Posterior cingulate gyrus (tissue), 11 donors: Measurements from ENCODE around the gene PEA15.
A peak's percentile ranks its signal among the peaks of the same experiment; 100 is the strongest.

Experiments
- DNase-seq, 10 donors: peaks; one replicate each; pipeline versions ENCODE4 v3.0.0 to v3.0.0-alpha.2; 2020 to 2021; ENCODE audit warnings: mixed read lengths in 3 of 10
- intact Hi-C: fragments of 100-400 bp; cut with DNase I; formaldehyde crosslinking; loops from one replicate; pipeline ENCODE4 v1.15.1; 2023

PEA15 gene

GRCh38 chr1:160177667-160178066 lies 27.5 kb upstream of the PEA15 start:
- DNase-seq = no peak
- intact Hi-C loops = no loop called here

- DNase-seq = no peak
- intact Hi-C loops = no loop called here
Observed at GRCh38 chr1:160178731-160179130, 26.5 kb upstream of the PEA15 start.

DNA sequence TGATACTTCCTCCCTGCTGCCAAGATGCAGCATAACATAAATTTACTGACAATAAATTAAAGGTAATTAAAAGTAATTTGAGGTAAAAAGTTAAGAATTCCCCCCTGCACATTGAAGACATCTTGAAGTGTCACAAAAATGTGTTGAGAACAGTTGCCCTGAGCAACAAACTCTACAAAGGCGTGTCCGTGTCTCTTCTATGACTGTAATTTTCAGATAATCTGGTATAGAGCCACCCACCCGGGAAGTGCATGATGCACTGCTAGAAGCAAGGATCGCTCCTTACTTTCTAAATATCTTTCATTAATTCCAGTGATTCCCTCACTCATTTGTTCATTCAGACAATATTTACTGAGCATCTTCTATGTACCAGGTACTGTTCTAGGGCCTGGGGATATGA lies 25.8 kb upstream of the PEA15 start:
- DNase-seq = no peak
- intact Hi-C loops = no loop called here

DNA sequence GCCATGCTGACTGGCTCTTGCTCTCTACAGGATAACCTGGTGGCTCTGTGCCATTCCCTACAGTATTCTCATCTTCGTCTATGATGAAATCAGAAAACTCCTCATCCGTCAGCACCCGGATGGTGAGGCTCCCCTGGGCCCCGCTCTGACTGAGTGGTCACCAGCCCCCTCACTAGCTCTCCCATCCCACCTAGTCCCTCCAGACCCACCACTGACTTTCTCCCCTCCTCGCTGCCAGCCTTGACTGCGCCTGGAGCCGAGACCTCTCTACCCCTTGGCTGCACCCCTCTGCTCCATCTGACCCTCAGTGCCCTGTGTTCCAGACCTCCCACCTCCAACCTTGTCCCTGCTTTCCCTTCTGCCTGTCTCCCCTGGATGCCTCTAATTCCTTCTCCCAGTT lies 18.9 kb upstream of the PEA15 start:
- DNase-seq = no peak
- intact Hi-C loops = no loop called here

- DNase-seq = no peak
- intact Hi-C loops = no loop called here
Observed at GRCh38 chr1:160186729-160187128, 18.5 kb upstream of the PEA15 start.

GRCh38 chr1:160187407-160187806 lies 17.8 kb upstream of the PEA15 start:
- intact Hi-C loops = no loop called here
- DNase-seq = no peak

- intact Hi-C loops = no loop called here
- DNase-seq = no peak
Observed at GRCh38 chr1:160188341-160188740, 16.8 kb upstream of the PEA15 start.

DNA sequence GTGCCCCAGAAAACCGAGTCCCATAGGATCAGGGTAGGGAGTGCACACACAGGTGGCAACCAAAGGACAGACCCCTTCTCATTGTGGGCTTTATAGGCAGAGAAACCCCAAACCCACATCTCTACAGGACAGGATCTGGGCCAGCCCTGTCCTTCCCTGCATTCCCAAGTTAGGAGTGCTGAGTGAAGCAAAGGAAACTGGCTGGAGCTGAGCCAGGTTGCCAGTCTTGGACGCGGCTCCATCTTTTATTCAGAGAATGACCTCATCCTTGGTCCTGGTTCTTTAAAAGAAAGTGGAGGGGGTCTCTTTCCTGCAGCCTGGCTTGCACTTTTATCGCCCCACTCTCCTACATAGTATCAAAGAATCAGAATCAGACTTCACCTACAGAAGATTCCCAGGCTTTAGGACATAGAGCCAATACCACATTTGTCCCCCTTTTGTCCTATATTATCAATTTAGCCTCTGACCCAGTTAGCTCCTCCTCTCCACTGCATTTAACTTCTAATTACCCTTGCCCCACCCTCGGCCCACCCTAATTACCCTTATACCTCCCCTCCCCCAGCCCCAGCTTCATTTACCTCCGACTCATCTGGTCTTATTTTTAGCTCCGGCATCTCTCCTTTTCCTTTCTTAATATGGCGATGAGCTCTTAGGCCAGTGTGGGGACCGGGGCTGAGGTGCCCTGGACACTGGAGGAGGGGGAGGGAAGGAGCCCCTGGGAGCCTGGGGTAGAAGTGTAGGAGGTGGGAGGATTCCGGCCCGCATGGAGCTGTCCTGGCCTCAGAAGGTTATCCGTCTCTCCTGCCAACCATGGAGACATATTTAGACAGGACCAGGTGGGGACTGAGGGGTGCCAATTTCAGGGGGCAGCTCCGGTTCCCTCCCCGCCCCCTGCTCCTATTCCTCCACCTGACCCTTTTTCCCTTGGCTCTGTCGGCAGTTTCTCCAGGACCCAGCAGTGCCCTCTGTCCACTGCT lies 15.2 kb upstream of the PEA15 start, which contains the start of gene CASQ1:
CASQ1 (plus strand) TSS at position 927 of the 977 bp plus-strand sequence. CDS start 177 bp downstream, outside the sequence.
- intact Hi-C loops = loop anchor here (5.0 kb wide), 1 partner anchor 88 kb away; no protein-coding TSS in a partner anchor
- DNase-seq = peak in 4 of 10 donors; percentile 40 to 44 (median 44)

DNA sequence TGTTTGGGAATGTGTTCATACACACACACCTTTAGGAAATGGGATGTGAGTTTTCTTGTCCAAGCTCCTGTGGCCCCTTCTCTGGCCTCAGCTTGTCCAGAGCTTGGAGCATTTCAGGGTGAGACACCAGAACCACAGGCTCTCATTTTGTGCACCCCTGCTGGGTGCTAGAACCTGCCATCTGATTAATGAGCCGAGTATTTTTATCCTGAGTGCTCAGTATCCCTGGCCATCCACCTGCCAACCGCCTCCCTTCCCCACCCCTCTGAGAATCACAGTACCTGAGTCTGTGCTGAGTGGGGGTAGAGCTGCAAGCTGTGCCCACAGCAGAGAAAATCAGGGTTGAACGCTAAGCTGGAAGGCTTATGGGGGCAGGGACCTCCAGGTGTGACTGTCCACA lies 13.4 kb upstream of the PEA15 start:
- DNase-seq = no peak
- intact Hi-C loops = loop anchor here (2.0 to 5.0 kb wide), 2 partner anchors 61 to 89 kb away; no protein-coding TSS in a partner anchor

DNA sequence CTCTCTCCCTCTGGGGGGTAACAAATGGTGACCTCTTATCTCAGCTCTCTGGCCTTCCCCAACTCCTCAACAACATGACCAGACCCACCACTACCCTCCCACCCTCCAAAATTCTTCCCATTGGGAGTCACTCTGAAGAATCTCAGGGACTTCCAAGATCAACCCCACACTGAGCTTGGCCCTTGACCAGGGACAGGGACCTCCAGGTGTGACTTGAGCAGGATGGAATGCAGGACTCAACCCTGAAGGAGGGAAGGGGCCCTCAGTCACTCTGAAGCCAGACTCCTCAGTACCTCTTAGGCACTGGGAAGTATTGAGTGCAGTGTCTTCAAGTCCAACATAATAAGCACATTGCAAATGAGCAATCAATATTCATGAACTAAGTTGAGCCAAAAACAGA lies 12.9 kb upstream of the PEA15 start:
- intact Hi-C loops = loop anchor here (2.0 to 5.0 kb wide), 2 partner anchors 61 to 90 kb away; no protein-coding TSS in a partner anchor

GRCh38 chr1:160193091-160193819 lies 11.9 kb upstream of the PEA15 start:
- peak; percentile 70 to 97 (median 92) for DNase-seq
- intact Hi-C loops = loop anchor here (1.0 to 5.0 kb wide), 4 partner anchors 26 to 182 kb away; no protein-coding TSS in a partner anchor

More for the DNA sequence above, 12.9 kb upstream of the PEA15 start:
- DNase-seq = no peak

- DNase-seq = no peak
- intact Hi-C loops = loop anchor here (1.0 to 5.0 kb wide), 4 partner anchors 25 to 181 kb away; no protein-coding TSS in a partner anchor
Observed at GRCh38 chr1:160193832-160194736, 11.1 kb upstream of the PEA15 start.

DNA sequence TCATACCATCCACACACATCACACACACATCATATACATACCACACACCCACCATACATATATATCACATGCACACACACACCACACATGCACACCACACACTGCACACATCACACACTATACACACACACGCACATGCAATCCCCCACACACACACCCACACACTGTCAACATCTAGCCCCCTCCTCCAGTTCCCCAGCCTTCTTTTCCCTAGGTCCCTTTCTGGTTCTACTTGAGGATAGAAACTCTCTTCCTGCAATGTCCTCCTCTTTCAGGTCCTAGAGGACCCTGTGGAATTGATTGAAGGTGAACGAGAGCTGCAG lies 10.5 kb upstream of the PEA15 start:
- no peak for DNase-seq
- intact Hi-C loops = loop anchor here (5.0 kb wide), 1 partner anchor 92 kb away; no protein-coding TSS in a partner anchor

- DNase-seq = no peak
- intact Hi-C loops = no loop called here
Observed at GRCh38 chr1:160196143-160196542, 9.0 kb upstream of the PEA15 start.

- peak in 1 of 10 donors; percentile 50 for DNase-seq
- intact Hi-C loops = no loop called here
Observed at GRCh38 chr1:160197231-160197630, 8.0 kb upstream of the PEA15 start.

DNA sequence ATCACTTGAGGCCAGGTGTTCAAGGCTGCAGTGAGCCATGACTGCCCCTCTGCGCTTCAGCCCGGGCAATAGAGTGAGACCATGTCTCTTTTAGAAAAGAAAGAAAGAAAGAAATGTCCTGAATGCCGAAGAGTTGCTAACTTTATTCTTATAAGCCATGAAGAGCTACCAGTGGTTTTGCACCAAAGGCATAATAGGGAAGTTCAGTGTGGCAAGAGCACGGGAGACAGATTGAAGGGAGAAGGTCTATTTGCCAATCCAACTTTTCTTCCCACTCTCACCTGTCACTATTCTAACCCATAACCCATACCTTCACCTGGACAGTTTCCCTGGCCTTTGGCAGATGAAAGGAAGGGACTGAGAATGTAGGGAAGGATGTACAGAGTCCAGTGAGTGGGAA lies 4.4 kb upstream of the PEA15 start:
- intact Hi-C loops = no loop called here
- DNase-seq = no peak

DNA sequence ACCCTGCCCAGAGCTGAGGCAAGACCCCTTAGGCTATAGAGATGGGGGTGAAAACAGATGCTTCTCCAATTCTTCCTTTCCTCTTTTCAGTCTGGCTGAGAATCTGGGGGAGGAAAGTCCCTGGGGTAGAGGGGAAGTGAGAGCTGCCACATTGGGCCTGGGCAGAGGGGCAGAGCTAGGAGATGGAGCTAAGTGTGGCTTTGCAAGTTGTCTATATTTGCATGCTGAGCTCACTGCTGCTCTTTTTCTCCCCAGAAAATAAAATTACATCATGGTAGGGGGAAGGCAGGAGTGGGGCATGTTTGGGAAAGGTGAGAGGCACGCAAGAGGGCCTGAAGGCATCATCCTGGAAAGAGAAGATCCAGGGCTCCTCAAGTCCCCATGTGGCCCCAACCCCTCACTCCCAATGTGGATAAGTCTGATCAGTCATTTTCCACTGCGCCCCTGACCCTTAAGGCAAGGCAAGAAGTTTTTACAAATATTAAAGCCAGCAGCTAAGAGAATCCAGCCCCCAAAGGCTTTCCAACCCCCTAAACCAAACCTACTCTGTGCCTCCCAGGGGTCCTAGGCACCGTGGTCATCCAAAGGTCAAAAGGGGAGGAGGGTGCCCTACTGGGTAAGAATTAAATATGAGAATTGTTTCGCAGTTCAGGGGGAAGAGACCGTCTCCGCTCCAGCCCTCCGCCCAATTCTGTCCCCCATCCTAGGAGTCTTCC lies 500 bp upstream of the PEA15 start:
- intact Hi-C loops = loop anchor here (5.0 kb wide), 1 partner anchor 48 kb away; no protein-coding TSS in a partner anchor
- DNase-seq = peak in 1 of 10 donors; percentile 90

GRCh38 chr1:160206036-160206389 lies 829 bp downstream of the PEA15 start:
- intact Hi-C loops = loop anchor here (5.0 kb wide), 1 partner anchor 46 kb away; no protein-coding TSS in a partner anchor
- peak in 1 of 10 donors; percentile 88 for DNase-seq

DNA sequence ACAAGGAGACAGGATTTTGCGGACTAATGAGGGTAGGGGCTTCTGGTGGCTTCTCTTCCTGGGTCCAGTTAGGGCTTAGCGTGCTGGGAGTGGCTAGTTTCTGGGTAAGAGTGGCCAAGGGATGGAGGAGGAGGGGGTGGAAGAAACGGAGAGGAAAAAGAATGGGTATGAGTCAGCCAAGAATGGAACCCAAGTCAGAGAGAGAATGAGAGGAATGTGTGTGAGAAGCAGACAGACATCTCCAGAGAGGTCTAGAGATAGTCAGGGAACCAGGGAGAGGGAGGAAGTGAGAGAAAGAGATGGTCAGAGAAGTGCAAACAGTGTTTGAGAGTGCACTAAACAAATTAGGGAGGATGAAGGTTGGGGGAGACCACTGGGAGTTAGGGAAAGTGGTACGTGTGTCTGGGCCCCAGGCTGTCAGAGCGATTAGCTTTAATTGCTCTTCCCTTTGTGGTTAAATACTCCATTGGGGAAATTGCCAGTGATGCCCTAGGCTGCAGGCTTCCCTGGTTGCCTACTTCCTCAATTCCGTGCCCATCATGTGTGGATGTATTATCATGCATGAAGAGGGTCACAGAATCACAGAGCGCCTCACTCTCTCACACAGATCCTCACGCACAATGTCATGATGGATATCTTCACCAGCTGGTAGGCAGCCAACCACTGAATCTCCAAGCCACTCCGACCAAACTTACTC lies 1.4 kb downstream of the PEA15 start:
- no peak for DNase-seq
- intact Hi-C loops = loop anchor here (5.0 kb wide), 1 partner anchor 46 kb away; no protein-coding TSS in a partner anchor
